ENCODE measurements around the gene EXOSC3.

DNA sequence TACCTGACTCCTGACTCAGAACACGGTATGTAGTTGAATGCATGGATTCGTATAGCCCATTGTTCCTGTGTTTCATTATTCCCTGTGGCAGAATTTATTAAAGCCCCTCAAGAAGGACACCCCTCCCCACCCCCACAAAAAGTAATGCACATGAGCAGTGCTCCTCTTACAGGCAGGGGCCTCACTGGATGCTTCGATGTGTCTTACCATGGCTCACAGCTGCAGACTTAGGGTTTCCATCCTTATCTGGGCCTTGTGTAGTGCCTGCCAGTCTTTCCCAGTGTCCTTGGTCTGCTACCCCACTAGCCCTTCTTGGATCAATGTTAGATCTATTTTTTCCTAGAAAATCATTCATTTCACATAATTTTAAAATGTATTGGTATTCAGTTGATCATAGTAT lies 14.9 kb downstream of the EXOSC3 start:
- TF ChIP-seq ZFX (CRISPR knock-in tag; IDR thresholded peaks at IDR 0.05), result no peak
- TF ChIP-seq, protein P1, sequence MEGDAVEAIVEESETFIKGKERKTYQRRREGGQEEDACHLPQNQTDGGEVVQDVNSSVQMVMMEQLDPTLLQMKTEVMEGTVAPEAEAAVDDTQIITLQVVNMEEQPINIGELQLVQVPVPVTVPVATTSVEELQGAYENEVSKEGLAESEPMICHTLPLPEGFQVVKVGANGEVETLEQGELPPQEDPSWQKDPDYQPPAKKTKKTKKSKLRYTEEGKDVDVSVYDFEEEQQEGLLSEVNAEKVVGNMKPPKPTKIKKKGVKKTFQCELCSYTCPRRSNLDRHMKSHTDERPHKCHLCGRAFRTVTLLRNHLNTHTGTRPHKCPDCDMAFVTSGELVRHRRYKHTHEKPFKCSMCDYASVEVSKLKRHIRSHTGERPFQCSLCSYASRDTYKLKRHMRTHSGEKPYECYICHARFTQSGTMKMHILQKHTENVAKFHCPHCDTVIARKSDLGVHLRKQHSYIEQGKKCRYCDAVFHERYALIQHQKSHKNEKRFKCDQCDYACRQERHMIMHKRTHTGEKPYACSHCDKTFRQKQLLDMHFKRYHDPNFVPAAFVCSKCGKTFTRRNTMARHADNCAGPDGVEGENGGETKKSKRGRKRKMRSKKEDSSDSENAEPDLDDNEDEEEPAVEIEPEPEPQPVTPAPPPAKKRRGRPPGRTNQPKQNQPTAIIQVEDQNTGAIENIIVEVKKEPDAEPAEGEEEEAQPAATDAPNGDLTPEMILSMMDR (IDR thresholded peaks at IDR 0.05 in 2 of 3, conservative IDR thresholded peaks at IDR 0.05 in 1 of 3; ENCODE audit: insufficient read depth in 2 of 3, low read depth in 1 of 3, low read length in 3 of 3), result no peak

All from K562 (cell line).